HAP-1 (cell line): Measurements from ENCODE around the gene UQCR10.

ENCODE experiments used
- DNase-seq, 2 experiments: peaks; one replicate each; pipeline ENCODE4 v3.0.0-alpha.2; 2016 to 2020; ENCODE audit warnings: low spot score in 2 of 2
- H3K27me3 ChIP-seq: fragments of 250-450 bp; sonication (Bioruptor Pico); 2 replicates; pipeline ENCODE4 v1.5.1; 2020; ENCODE audit warnings: low read depth, mild to moderate bottlenecking, moderate library complexity
- H3K36me3 ChIP-seq: fragments of 250-450 bp; sonication (Bioruptor Pico); replicated peaks from 2 replicates; pipeline ENCODE4 v1.5.1; 2020; ENCODE audit warnings: mild to moderate bottlenecking
- H3K4me1 ChIP-seq: fragments of 250-450 bp; sonication (Bioruptor Pico); 2 replicates; pipeline ENCODE4 v1.5.1; 2020; ENCODE audit warnings: mild to moderate bottlenecking
- H3K4me3 ChIP-seq: fragments of 250-450 bp; sonication (Bioruptor Pico); 2 replicates; pipeline ENCODE4 v1.5.1; 2020; ENCODE audit warnings: mild to moderate bottlenecking, moderate library complexity
- H3K9me3 ChIP-seq: fragments of 250-450 bp; sonication (Bioruptor Pico); 2 replicates; pipeline ENCODE4 v1.5.1; 2020; ENCODE audit warnings: mild to moderate bottlenecking, moderate library complexity
- in situ Hi-C: fragments of 300-500 bp; cut with MboI; formaldehyde crosslinking; loops from 3 replicates; pipeline ENCODE4 v1.14.3; 2020; ENCODE audit warnings: low sequenced_read_pairs, inconsistent platforms, mixed read lengths

Gene UQCR10

DNA sequence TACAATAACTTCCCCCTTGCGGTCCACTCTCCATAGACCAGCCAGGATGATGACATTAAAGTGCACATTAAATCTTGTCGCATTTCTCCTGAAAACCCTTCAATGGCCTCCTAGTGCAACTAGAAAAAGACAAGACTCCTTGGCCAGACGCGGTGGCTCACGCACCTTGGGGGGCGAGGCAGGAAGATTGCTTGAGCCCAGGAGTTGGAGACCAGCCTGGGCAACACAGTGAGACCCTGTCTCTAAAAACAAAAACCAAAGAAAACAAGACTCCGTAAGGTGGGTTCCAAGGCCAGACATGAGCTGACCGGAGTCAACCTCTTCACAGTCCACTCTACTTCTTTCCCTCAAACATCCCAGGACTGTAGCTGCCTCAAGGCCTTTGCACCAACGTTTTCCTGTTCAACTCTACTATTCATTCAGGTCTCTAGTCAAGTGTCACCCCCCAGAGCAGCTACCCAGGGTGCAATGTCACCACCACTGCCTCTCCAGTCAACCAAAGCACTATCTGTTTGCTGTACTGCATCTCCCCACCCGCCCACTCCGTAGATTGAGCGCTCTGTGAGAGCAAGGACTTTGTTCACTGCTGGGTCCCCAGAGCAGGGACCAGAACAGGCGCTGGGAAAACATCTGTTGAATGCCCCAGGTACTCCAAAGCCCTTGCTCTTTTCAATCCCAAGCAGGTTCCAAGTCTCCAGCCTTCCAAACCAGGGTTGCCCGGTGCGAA, 1.1 kb upstream of the UQCR10 start:
- H3K9me3 ChIP-seq = no peaks in the 10 kb centered on the region
- H3K4me3 ChIP-seq = peak overlapping the region; percentile 75
- H3K36me3 ChIP-seq = peaks cover 27% of the 10 kb centered on the region
- no peaks in the 10 kb centered on the region for H3K27me3 ChIP-seq
- DNase-seq = no peak
- in situ Hi-C loops = no loop called here
- peaks cover 13% of the 10 kb centered on the region for H3K4me1 ChIP-seq

DNA sequence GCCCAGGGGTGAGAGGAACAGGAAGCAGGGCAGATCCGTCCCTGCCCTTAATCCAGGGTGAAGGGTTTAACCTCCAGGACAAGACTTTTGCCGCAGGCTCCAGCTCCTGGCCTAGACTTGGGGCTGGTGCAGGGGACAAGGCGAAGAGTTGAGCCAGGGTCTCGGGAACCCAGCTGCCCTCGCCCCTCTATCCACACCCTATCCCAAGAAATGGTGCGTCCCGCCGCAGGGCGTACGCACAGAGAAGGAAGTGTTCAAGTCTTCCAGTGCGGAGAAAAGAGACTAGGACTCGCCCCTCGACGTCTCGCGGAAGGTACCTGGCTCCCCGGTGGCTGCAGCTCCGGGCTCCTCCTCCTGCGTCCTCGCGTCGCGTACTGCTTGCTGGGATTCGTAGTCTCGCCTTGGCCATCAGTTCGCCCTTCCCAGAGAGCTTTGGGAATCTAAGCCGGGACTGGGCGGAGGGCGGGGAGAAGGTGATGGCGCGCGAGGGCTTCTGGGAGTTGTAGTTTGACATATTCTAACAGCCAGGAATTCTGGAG, 468 bp upstream of the UQCR10 start, which contains the start of gene ZMAT5:
Gene ZMAT5, minus strand, starts transcription at position 376 of the 539 bp plus-strand sequence. CDS start 18,463 bp downstream, outside the sequence.
- no peaks in the 10 kb centered on the region for H3K27me3 ChIP-seq
- no peaks in the 10 kb centered on the region for H3K9me3 ChIP-seq
- peaks cover 27% of the 10 kb centered on the region for H3K36me3 ChIP-seq
- peaks cover 13% of the 10 kb centered on the region for H3K4me1 ChIP-seq
- peak; percentile 97 to 99 for DNase-seq
- peak within 1 kb of the TSS; percentile 75 for H3K4me3 ChIP-seq
- in situ Hi-C loops = no loop called here

DNA sequence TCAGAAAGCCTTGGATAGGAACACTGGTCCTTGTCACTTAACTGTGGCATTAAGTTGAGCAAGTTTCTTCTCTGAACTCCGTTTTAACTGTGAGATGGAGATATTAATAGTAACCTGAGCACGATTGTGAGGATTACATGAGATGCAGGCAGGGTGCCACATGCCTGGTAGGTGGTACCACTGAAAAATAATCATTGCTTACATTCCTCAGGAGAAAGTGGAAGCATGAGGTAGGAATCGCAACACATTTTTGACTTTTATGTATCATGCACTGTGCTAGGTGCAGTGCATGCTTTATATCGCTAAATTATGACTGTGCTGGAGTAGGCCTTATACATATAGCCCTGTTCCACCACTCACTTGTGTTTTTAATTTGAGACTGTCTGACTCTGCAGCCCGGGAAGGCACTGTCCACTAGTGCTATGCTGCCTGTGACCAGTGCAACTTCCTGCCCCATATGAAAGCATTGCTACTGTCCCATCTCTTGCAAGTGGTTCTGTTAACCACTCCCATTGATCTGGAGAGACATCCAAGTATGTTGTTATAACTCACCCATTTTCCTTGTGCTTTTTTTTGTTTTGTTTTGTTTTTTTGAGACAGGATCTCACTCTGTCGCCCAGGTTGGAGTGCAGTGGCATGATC, 1.0 kb downstream of the UQCR10 start:
- Histone ChIP-seq H3K27me3 (no peaks in the 10 kb centered on the region), H3K4me1 (peaks cover 13% of the 10 kb centered on the region), H3K36me3 (peaks cover 27% of the 10 kb centered on the region), H3K4me3 (peak overlapping the region; percentile 75), H3K9me3 (no peaks in the 10 kb centered on the region)
- no peak for DNase-seq
- in situ Hi-C loops = no loop called here

DNA sequence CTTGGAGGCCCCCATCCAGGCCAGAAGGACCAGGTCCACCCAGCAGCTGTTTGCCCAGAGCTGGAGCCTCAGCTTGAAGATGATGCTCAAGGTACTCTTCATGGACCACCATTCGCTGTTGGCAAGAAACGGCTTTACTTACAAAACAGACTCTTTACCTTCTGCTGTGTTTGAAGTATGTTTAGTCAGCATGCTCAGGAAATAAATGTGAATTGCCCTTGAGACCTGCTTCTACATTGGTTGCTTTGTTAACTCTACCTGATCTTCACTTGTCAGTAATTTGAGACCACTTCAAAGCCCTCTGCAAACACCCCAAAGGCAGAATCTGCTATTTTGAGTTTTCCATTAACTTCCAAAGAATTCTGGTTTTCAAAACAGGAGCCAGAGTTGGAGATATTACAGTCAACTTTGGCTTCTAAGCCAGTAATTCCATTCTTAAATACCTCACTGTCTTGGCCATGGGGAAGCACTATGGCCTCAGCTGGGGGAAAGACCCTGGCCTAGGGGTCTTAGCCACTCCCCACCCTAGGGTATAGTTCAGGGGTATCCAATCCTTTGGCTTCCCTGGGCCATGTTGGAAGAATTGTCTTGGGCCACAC, 2.7 kb downstream of the UQCR10 start:
- Histone ChIP-seq H3K27me3 (no peaks in the 10 kb centered on the region), H3K36me3 (peaks cover 27% of the 10 kb centered on the region), H3K4me1 (peaks cover 13% of the 10 kb centered on the region), H3K9me3 (no peaks in the 10 kb centered on the region), H3K4me3 (no peak overlapping the region)
- in situ Hi-C loops = no loop called here
- no peak for DNase-seq

DNA sequence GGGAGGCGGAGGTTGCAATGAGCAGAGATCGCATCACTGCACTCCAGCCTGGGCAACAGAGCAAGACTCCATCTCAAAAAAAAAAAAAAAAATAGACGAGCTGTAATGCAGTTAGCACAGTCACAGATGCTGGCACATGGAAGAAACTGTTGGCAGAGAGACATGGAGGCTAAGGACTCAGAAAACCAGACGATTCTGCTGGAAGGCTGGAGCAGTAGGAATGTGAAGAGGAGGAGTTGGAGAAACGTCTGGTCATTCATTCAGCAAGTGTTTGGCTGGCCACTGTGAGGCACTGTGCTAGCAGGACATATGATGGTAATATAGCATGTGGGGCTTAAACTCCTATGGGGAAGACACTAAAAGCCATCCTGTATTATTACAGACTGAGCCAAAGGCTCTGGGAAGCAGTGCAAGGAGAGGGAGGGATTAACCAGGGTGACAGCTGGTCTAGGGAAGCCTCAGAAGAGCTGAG, 5.0 kb downstream of the UQCR10 start:
- Histone ChIP-seq H3K9me3 (no peaks in the 10 kb centered on the region), H3K36me3 (peaks cover 27% of the 10 kb centered on the region), H3K4me1 (peaks cover 6% of the 10 kb centered on the region), H3K4me3 (no peak overlapping the region), H3K27me3 (no peaks in the 10 kb centered on the region)
- peak; percentile 19 to 49 for DNase-seq
- in situ Hi-C loops = no loop called here

DNA sequence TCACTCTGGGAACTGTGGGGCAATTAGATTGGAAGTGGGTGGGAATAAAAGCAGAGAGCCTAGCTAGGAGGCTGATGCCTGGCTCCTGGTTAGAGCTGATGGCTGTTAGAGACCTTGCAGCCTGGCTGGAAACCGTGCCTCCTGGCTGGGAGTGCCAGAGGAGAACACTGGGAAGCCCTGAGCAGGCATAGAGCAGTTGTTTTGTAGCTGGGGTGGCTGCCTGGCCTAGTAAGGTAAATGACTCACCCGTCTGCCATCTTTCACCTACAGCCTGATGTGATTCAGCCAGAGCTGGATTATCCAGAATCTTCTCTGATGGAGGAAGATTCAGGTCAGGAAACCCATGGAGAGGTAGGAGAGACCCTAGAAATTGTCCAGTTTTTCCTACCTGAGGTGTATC, 6.1 kb downstream of the UQCR10 start:
- in situ Hi-C loops = no loop called here
- H3K4me3 ChIP-seq = no peak overlapping the region
- H3K4me1 ChIP-seq = peaks cover 4% of the 10 kb centered on the region
- H3K27me3 ChIP-seq = no peaks in the 10 kb centered on the region
- DNase-seq = no peak
- no peaks in the 10 kb centered on the region for H3K9me3 ChIP-seq
- H3K36me3 ChIP-seq = peaks cover 27% of the 10 kb centered on the region

DNA sequence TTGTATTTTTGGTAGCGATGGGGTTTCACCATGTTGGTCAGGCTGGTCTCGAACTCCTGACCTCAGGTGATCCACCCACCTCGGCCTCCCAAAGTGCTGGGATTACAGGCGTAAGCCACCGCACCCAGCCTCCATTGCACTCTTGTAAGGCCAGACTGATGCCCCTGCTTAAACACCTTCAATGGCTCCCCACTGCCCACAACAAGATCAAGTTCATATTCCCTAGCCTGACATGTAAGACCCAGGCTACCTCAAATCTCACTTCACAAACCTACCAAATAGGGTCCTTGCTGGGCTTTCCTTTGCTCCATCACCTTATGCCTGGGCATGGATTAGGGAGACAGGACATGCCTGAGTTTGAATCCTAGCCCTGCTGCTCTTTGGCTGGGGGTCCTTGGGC, 13.1 kb downstream of the UQCR10 start:
- no peaks in the 10 kb centered on the region for H3K9me3 ChIP-seq
- no peak overlapping the region for H3K4me3 ChIP-seq
- H3K27me3 ChIP-seq = no peaks in the 10 kb centered on the region
- in situ Hi-C loops = no loop called here
- H3K4me1 ChIP-seq = peaks cover 11% of the 10 kb centered on the region
- DNase-seq = no peak
- no peaks in the 10 kb centered on the region for H3K36me3 ChIP-seq

DNA sequence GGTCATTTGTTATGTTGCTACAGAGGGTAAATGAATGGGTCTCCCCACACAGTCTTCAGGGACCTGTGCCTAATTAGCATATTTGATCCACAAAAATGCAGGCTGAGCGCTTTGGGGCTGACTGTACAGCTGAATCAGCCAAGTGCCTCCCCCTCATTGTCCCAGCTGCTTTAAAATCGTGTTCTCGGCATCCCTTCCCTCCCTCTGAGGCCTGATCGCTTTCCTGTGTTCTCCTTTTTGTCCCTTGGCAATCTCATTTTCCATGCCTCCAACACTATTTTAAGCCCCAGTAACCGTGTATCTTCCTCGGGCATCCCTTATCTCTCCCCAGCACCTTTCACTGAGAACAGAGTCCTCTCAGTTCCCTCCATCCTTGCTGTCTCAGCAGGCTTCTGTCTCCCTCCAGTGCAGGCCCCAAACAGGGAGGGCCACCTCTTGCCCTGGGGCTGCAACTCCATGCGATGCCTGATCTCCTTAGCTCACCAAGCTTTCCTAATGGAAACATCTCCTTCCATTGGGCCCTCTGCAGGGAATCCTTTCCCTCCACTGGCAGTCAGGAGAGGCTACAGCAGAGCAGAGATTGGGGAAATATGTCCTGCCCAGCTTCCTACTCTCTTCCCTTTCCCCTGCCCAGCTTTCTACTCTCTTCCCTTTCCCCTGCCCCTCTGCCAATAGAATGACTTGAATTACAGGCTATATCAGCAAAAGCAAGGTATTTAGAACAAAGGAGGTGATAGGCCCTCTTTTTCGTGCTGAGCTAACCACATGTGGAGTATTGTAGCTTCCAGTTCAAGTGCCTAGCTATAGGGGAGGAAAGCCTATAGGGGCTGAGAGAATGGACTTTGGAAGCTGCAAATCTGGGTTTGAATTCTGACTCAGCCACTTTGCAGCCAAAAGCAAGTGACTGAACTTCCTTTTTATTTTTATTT, 13.8 kb downstream of the UQCR10 start:
- Histone ChIP-seq H3K4me3 (no peak overlapping the region), H3K27me3 (no peaks in the 10 kb centered on the region), H3K4me1 (peaks cover 11% of the 10 kb centered on the region), H3K9me3 (no peaks in the 10 kb centered on the region), H3K36me3 (no peaks in the 10 kb centered on the region)
- in situ Hi-C loops = no loop called here
- DNase-seq = peak in 1 of 2 experiments; percentile 29

DNA sequence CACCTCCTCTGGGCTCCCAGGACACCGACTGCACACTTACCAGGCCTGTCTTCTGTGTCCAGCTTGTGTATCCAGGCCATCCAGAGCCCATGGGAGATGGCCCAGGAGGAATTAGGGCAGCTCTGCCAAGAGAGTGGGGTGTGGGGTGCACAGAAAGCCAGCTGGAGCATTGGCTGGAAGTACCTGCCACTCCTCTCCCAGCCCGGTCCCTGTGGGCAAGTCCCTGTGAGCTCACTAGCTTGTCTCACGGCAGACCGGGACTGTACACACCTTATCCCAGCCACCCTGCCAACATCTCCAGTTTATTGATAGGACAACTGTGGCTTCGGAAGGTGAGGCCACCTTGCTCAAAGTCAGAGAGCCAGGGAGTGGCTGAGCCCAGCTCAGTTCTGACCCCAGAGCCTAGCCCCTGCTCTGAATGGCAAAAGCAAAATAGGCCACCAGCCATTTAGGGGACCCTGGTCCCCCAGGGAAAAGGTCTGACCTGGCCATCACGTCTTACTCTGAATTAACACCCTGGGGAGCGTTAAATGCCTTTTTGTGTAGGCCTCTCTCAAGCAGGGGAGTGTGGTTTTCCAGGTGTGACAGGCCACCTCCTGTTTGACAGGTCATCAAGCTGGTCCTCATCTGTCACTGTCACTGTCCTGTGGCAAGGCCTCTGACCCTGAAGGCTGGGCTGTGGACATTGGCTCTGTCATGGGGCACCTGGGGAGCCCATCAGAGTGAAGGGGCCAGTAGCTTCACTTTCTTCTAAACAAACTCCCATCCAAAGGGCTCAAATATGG, 15.1 kb downstream of the UQCR10 start:
- Histone ChIP-seq H3K9me3 (no peaks in the 10 kb centered on the region), H3K4me1 (peaks cover 11% of the 10 kb centered on the region), H3K4me3 (no peak overlapping the region), H3K36me3 (no peaks in the 10 kb centered on the region), H3K27me3 (no peaks in the 10 kb centered on the region)
- in situ Hi-C loops = no loop called here
- no peak for DNase-seq

DNA sequence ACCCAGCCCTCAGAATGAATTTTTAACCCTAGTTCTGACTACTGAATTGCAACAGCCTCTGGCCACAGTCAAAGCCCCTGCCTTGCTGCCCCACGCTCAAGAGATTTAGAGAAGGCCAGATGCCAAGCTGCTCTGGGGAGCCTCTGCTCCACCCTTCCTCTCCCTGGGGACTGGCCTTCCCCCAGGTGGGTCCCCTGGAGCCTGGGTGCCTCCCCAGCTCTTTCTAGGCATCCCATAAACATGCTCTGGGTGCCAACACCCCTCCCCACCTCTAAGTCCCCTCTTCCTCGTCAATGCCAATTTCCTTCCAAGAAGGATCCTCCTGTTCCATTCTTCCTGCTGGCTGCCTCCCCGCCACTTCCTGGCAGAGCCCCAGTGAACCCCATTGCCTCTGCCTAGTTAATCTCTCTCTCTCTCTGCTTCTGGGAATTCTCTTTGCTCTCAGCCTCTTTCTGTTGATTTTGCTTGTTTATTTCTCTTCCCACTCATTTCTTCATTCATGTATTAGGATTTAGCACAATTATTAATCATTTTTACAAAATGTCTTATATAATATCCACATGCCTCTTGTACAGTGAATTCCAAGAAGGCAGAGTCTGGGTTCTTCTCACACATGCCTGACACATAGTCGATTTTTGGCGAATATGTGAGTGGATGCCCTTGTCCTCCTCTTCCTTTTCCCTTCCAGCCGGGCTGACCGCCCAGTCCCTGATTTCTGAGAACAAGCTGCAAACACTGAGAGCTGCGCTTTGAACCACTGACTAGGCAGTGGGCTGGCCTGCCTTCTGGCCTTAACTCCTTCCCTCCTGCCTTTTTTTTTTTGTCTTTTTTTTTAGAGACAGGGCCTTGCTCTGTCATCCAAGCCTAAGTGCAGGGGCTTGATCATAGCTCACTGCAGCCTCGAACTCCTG, 17.5 kb downstream of the UQCR10 start:
- Histone ChIP-seq H3K9me3 (no peaks in the 10 kb centered on the region), H3K36me3 (peaks cover 18% of the 10 kb centered on the region), H3K4me1 (peaks cover 7% of the 10 kb centered on the region), H3K27me3 (no peaks in the 10 kb centered on the region), H3K4me3 (no peak overlapping the region)
- in situ Hi-C loops = no loop called here
- DNase-seq = no peak

DNA sequence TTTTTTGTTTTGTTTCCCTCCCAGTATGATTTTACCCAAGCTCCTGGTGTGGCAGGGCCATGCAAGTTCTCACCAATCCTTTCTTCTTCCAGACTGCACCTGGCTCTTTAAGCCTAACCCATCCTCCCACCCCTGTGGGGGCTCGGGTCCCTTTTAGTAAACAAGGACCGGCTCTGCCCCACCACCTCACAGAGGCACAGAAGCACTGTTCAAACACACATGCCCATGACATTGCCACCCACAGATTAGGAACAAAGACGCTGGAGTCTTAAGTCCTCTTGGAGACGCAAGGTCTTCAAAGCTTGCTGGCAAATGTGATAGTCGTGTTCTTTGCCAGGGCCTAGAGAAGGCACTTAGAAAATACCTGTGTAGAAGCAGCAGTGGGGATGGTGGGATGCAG, 18.9 kb downstream of the UQCR10 start:
- H3K36me3 ChIP-seq = peaks cover 31% of the 10 kb centered on the region
- H3K4me3 ChIP-seq = no peak overlapping the region
- DNase-seq = no peak
- H3K27me3 ChIP-seq = no peaks in the 10 kb centered on the region
- in situ Hi-C loops = no loop called here
- peaks cover 1% of the 10 kb centered on the region for H3K4me1 ChIP-seq
- H3K9me3 ChIP-seq = no peaks in the 10 kb centered on the region
